ENCODE data around the gene HMCES.

Gene HMCES

GRCh38 chr3:129344540-129345220 lies 66.0 kb downstream of the HMCES start:
- DNase-seq = no peak
- 0 out of 2 replicates have a peak, but pooled peaks have one; percentile 1 for TF ChIP-seq CTCF (IDR thresholded peaks at IDR 0.05; ENCODE audit: low read depth, low read length)
- Histone ChIP-seq H3K27me3 (ENCODE audit: insufficient read depth, low read depth, severe bottlenecking) (no peaks in the 10 kb centered on the region), H3K9me3 (ENCODE audit: severe bottlenecking) (peaks cover 6% of the 10 kb centered on the region), H3K27ac (no peak overlapping the region), H3K36me3 (no peaks in the 10 kb centered on the region), H3K4me3 (ENCODE audit: low read depth, low read length) (no peak overlapping the region)

GRCh38 chr3:129345281-129345680 lies 66.6 kb downstream of the HMCES start:
- H3K4me3 ChIP-seq (ENCODE audit: low read depth, low read length) = no peak overlapping the region
- TF ChIP-seq CTCF (IDR thresholded peaks at IDR 0.05; ENCODE audit: low read depth, low read length) = no peak
- peaks cover 6% of the 10 kb centered on the region for H3K9me3 ChIP-seq (ENCODE audit: severe bottlenecking)
- no peaks in the 10 kb centered on the region for H3K36me3 ChIP-seq
- H3K27me3 ChIP-seq (ENCODE audit: insufficient read depth, low read depth, severe bottlenecking) = no peaks in the 10 kb centered on the region
- no peak overlapping the region for H3K27ac ChIP-seq
- no peak for DNase-seq

GRCh38 chr3:129345971-129346370 lies 67.3 kb downstream of the HMCES start:
- no peaks in the 10 kb centered on the region for H3K36me3 ChIP-seq
- no peaks in the 10 kb centered on the region for H3K27me3 ChIP-seq (ENCODE audit: insufficient read depth, low read depth, severe bottlenecking)
- no peak overlapping the region for H3K27ac ChIP-seq
- peaks cover 1% of the 10 kb centered on the region for H3K9me3 ChIP-seq (ENCODE audit: severe bottlenecking)
- H3K4me3 ChIP-seq (ENCODE audit: low read depth, low read length) = no peak overlapping the region
- no peak for DNase-seq
- no peak for TF ChIP-seq CTCF (IDR thresholded peaks at IDR 0.05; ENCODE audit: low read depth, low read length)

GRCh38 chr3:129346695-129347457 lies 68.2 kb downstream of the HMCES start:
- H3K27me3 ChIP-seq (ENCODE audit: insufficient read depth, low read depth, severe bottlenecking) = no peaks in the 10 kb centered on the region
- no peak for DNase-seq
- no peaks in the 10 kb centered on the region for H3K9me3 ChIP-seq (ENCODE audit: severe bottlenecking)
- no peak overlapping the region for H3K4me3 ChIP-seq (ENCODE audit: low read depth, low read length)
- H3K36me3 ChIP-seq = no peaks in the 10 kb centered on the region
- TF ChIP-seq CTCF (IDR thresholded peaks at IDR 0.05; ENCODE audit: low read depth, low read length) = no peak
- H3K27ac ChIP-seq = no peak overlapping the region; the same call in 1 of the 2 replicates

GRCh38 chr3:129347458-129347845 lies 68.8 kb downstream of the HMCES start:
- Histone ChIP-seq H3K36me3 (no peaks in the 10 kb centered on the region), H3K9me3 (ENCODE audit: severe bottlenecking) (no peaks in the 10 kb centered on the region), H3K27ac (no peak overlapping the region; the same call in 1 of the 2 replicates), H3K27me3 (ENCODE audit: insufficient read depth, low read depth, severe bottlenecking) (no peaks in the 10 kb centered on the region), H3K4me3 (ENCODE audit: low read depth, low read length) (no peak overlapping the region)
- TF ChIP-seq CTCF (IDR thresholded peaks at IDR 0.05; ENCODE audit: low read depth, low read length) = no peak
- no peak for DNase-seq
